Epidermal melanocyte (primary cell): ENCODE data around the gene PDE9A.
"Not testable (repeated sequence)": the region's sequence is repeated elsewhere in the genome, so short reads cannot be mapped to it uniquely, and the experiment has no call there.

ENCODE experiments used
- DNase-seq: peaks from one replicate; pipeline ENCODE4 v3.0.0; 2011; ENCODE audit warnings: low spot score; ENCODE audit not compliant: insufficient read length

Gene PDE9A

DNA sequence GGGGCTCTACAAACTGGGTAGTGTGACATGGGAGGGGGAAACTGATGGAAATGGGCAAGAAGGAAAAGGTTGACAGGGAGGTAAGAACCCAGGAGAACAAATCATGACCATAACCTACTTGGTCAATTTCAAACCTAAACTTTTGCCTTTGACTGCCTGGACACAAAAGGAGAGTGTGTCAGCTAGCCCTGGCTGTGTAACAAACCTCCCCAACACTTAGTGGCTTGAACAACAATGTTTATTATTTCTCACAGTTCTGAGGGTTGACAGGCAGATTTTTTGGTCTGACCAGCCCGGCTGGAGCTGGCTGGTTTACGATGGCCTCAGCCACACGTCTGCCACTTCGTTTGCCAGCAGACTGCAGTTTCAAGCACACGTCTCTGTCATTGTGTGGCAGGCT, 133.5 kb downstream of the PDE9A start:
- DNase-seq, result no peak

DNA sequence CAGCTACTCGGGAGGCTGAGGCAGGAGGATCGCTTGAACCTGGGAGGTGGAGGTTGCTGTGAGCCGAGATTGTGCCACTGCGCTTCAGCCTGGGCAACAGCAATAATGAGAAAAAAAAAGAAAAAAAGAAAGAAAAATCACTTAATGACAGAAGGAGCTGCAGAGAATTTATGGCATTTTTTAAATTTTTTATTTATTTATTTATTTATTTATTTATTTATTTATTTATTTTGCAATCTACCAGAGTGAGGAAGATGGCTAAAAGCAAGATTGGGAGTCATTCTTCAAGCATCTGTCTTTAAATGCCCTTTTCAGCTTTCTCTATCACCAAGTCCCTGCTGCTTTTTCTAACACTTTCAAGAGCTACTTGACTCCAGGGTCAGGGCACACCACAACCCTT, 134.2 kb downstream of the PDE9A start:
- DNase-seq, result peak; percentile 13

DNA sequence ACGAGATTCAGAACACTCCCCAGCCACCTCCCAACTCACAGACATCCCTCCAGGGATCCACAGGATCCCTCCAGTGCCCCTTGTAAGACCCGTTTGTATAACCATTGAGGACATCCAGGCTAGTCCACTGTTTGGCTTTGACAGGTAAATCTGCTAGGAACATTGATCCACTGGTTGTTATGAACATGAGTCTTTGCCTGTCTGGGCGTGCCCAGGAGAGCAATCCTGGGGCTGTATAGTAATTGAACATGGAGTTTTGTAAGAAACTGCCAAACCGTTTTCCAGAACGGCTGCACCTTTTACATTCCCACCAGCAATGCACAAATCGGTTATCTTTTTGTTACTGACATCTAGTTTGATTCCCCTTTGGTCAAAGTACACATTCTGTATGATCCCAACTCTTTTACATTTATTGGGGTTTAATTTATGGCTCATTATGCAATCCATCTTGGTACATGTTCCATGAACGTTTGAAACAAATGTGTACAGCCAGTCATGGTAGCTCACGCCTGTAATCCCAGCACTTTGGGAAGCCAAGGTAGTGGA, 137.2 kb downstream of the PDE9A start:
- DNase-seq, result no peak

DNA sequence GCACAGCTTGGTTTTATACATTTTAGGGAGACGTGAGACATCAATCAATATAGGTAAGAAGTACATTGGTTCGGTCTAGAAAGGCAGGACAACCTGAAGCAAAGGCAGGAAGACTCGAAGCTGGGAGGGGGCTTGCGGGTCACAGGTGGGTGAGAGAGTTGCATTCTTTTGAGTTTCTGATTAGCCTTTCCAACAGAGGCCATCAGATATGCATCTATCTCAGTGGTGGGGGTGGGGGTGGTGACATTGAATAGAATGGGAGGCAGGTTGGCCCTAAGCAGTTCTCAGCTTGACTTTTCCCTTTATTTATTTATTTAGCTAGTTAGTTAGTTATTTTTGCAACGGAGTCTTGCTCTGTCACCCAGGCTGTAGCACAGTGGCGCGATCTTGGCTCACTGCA, 140.4 kb downstream of the PDE9A start:
- DNase-seq, result no peak

DNA sequence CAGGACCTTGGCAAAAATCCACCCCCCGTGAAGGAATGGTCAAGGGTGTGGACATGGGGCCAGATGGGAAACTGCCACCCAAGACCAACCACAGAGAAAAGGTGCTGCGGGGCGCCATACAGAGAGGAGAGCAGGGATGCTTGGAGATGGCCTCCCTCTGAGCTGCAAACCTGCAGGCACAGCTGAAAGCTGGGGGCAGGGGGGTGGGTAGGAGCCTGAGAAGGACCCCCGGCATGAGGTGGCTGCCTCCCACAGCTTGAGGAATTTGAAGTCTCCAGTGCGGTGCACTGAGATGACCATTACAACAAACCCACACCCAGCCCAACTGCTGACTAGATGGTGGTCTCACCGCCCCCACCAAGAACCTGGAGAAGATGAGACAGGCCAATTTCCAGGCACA, 141.1 kb downstream of the PDE9A start:
- no peak for DNase-seq

DNA sequence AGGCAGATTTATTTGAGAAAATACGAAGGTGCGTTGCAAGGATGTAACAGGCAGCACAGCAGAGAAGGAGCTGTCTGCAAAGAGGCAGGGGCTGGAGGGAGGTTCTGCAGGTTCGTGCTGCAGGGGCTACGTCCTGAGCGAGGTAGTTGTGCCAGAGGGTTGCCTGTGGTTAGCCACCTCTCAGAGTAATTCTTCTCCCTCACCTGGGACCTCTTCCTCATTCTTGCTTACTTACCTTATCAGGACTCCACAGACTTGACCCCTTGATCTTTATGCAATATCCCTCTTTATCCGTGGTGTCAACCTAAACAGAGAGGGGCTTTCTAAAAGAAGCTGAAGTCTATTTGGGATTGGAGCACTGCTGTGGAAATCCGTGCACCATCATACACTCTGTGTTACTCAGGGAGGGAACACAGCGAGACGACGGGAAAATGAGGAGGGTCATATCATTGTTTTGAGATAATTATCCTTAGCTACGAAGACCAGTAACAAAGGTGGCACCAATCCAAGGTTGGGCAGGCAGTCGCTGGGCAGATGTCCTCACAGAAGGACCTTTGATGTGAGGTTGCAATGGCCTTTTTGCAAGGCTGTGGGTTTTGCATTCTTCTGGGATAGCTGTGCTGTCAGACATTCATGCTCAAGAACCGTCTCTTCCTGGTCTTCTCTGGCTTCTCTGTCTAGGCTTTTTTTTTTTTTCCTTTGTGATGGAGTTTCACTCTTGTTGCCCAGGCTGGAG, 143.1 kb downstream of the PDE9A start:
- no peak for DNase-seq

DNA sequence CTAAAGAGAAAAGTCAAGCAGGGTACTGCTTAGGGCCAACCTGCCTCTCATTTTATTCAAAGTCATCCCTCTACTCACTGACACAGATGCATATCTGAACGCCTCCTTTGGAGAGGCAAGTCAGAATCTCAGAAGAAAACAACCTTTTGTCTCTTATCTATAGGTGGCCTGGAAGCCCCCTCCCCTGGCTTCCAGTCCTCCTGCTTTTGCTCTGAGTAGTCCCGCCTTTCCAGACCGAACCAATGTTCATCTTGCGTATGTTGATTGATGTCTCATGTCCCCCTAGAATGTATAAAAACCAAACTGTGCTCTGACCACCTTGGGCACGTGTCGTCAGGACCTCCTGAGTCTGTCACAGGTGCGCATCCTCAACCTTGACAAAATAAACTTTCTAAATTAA, 144.1 kb downstream of the PDE9A start:
- no peak for DNase-seq

DNA sequence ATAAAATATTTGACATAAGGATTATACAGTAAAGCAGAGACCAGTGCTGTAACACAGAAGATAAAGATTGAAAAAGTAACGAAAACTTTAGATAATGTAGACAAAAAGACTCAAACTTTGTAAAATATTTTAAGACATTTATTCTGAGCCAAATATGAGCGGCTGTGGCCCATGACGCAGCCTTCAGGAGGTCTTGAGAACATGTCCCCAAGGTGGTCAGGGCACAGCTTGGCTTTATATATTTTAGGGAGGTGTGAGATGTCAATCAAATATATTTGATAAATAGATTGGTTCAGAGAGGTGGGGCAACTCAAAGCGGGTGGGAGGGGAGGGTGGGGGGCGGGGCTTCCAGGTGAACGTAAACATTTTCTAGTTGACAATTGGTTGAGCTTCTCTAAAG, 144.7 kb downstream of the PDE9A start:
- DNase-seq, result no peak

DNA sequence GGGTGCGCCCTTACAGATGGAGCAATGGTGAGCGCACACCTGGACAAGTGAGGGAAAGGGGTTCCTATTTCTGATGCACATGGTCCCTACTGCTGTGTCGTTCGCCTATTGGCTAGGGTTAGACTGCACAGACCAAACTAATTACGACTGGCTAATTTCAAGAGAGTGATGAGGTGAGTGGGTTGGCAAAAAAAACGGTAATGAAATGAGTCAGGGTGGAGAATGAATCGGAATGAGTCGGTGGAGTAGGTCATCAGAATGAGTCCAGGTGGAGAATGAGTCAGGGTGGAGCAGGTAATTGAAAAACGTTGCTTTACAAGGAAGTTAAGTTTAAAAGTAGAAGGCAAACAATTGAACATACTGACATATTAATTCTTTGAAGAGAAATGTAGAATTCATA, 146.1 kb downstream of the PDE9A start:
- no peak for DNase-seq

DNA sequence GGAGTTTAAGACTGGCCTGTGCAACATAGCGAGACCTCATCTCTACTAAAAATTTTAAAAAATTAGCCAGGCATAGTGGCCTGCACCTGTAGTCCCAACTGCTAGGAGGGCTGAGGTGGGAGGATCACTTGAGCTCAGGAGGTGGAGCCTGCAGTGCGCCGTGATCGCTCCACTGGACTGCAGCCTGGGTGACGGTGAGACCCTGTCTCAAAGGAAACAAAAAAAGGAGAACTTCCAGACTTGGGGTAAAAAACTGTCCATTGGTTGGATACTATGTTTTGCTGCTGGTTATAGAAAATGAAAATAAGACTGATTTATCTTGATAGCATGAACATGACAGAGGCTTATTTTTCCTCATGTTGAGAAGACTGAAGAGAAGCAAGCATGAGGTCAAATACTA, 146.5 kb downstream of the PDE9A start:
- no peak for DNase-seq

DNA sequence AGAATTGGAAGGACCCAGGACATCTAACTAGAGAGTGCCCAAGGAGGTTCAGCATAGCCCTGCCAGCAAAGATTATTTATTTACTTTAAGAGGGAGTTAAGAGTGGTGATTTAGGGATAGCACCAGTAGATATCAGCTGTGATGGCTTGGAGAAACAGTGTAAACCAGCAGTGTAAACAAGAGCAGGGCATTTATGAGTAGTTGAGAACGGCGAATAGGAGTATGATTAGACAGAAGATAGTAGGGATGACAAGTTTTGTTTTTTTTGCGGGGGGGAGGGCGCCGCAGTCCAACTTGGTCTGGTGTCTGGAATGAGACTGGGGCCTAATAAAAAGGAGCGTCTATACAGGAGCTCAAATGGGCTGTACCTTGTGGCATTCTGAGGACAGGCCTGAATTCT, 148.2 kb downstream of the PDE9A start:
- not testable (repeated sequence) for DNase-seq

DNA sequence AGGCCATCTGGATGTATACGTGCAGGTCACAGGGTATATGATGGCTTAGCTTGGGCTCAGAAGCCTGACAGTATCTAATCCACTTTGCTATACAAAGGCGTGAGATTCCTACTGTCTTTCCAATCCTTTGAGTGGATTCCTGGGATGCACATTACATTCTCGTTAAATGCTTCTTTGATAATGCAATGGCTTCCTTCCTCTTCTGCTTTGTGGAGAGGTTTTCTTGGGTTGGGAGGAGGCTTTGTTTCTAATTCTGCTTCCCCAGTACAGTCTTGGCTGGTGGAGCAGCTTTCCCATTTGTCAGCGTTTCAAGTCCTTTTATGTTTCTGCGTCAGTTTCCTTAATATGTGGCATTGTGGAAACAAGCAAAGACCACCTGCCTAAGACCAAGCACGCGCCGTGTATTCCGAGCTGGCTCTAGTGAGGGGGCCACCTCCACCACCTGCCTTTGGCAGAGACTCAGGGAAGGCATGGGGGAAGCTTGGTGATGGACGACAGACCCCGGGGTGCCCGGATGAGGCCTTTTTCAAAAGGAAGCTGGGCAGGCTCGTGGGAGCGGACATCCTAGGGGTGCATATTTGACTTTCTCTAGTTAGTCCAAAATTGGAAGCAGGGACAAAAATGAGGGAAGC, 153.2 kb downstream of the PDE9A start:
- no peak for DNase-seq

DNA sequence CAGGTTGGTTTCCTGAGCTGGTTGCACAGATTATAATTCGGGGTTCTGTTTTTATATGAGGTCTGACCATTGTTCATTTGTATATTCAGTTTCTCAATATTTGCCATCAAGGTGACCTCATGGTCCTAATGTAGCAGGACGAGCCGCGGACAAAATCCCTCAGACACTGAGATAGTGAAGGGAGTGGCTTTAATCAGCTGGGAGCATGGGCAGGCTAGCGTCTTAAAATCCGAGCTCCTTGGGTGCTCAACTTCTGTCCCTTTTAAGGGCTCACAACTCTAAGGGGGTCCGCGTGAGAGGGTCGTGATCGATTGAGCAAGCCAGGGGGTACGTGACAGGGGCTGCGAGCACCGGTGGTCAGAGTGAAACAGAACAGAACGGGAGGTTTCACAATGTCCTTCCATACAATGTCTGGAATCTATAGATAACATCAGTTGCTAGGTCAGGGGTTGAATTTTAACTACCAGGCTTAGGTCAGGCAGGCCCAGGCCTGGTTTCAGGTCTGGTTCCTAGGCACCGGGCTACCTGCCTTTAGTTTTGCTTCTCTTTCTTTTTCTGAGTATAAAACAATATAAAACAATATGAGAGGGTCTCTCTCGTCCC, 154.0 kb downstream of the PDE9A start:
- not testable (repeated sequence) for DNase-seq

DNA sequence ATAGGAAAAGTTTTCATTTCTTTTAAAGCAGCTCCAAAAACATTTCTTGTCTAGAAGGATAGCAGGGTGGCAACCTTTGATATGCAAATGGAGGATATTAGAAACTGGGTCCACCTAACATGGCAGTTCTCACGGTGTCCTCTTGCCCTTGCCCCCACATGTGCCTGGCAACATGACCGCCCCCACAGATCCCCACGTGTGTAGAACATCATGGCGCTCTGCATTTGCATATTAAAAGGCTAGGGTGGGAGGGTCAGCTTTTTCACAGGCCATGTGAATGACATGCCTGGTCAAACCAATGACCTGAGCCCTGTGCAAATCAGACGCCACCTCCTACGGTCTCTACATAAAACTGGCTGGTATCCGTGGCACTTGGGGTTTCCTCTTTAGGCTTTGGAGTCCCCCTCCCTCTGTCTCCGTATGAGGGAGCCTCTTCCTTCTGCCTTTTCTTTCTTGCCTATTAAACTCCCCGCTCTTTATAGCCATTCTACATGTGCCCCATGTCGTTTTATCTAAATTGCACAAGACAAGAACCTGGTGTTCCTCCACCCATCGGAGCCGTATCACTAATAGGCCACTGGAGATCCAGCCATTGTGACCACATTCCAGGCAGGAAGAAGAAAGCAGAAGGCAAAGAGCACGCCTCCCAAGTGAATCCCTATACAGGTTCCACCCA, 154.7 kb downstream of the PDE9A start:
- DNase-seq, result no peak

DNA sequence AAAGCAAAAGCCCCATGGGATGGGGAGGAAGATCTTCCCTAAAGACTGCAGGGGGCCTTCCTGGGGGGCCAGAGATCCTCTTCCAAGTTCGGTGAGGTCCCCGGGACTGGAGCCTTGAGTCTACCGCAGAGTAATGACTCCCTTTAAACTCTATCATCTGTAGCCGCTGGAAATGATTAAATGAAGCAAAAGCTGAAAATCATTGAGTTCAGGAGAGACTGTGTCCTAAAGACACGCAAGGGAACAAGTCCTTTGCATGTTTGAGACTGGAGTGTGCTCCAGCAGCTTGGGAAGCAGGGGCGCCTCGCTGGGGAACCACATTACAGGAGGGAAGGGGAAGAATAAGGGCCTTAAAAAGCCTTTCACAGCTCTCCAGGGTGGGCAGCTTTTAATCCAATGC, 155.8 kb downstream of the PDE9A start:
- no peak for DNase-seq

DNA sequence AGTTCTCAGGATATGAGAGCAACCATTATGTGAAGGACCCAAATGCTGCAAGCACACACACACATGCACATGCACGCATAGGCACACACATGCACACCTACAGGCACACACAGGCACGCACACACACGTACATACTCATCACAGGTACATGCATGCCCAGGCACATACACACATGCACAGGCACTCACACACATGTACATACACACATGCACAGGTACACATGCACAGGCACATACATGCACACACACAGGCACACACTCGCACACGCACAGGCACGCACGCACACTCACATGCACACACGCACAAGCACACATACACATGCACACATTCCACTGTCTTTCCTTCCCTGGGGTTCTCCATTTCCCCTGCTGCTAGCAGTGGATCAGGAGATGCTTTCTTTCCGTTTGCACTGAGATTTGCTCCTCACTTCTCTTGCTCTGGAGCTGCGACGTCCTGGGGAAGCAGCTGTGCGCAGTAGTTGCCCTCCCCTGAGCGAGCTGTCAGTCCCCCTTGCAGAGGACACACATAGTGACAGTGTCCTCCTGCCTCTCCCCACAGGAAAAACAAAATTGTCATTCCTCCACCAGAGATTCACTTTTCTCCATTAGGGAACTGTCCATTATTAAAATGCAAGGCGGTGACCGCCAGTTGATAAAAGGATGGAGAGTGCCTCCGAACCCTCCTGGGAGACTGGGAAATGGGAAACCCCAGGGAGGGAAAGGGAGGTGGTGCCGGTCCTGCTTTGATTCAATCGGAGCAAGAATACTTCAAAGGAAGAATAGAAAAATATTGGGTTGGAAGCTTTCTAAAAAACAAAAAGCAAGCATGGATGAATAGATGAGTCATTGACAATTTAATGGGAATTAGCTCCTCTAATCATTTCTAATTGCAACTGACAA, 156.4 kb downstream of the PDE9A start:
- DNase-seq, result no peak

DNA sequence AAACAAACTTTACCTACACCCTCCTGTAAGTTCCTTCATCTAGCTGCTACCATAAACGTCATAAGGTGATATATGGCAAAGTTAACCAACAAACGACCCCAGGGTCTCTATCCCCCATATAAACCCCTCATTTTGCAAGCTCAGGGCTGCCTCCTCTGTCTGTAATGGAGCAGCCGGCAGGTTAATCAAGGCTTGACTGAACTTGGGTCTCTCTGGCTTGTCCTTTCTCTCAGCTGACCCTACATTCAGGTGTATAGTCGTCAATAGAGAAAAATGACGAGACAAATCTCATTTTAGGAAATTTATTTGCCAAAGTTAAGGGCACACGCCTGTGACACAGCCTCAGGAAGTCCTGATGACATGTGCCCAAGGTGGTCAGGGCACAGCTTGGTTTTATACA, 158.5 kb downstream of the PDE9A start:
- no peak for DNase-seq

DNA sequence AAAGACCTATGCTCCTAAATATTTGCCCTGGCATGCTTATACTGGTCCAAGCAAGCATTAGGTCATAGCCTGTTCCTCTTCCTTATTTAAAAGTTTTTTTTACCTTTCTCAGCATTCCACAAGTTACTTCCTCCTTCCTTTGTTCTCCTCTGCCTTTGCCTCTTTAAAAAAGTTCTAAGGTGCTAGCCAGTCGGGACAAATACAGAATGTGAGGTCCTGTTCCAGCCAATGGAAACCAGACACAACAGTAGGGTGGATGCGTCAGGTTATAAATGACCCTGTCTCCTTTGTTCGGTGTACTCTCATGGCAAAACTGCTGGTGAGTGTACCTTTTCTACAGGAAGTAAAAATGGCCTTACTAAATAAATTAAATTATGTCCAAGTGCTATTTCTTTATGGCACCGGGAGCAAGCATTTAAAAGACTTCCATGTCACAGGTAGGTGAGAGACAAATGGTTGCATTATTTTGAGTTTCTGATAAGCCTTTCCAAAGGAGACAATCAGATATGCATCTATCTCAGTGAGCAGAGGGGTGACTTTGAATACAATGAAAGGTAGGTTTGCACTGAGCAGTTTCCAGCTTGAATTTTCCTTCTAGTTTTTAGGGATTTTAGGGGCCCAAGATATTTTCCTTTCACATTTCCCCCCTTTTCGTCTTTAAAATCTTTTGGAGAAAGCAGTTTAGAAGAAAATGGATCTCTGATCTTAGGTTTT, 159.3 kb downstream of the PDE9A start:
- not testable (repeated sequence) for DNase-seq

DNA sequence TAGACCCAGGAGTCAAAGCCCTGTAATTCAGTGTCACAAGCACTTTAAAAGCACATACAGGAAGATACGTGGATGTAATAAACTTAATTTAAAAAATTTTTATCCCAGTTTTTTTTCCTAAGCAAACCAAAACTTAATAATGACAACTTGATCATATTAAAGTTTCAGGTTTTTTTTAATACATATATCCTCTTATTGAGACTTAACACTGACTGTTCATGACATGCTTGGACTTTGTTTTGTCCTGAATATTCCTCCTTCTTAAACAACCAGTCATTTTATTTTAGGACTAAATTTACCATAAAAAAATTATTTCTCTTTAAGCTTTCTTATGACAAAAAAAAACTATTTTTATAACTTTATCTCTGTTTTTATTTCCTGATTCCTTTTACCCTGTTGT, 161.8 kb downstream of the PDE9A start:
- DNase-seq, result no peak

DNA sequence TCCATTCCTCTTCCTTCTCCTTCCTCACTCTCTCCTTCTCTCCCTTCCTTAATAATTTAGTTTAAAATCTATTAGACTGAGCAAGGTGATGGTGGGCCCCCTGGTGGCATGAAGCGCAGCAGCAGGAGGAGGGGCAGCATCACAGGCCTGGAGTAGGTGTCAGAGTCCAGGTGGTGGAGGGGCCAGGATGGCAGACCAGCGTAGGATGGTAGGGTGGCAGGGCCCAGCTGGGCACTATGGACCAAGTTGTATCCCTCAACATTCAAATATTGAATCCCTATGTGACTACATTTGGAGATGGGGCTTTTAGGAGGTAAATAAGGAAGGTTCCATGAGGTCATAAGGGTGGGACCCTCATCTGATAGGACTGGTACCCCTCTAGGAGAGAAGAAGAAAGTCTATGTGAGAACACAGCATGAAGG, 164.9 kb downstream of the PDE9A start:
- DNase-seq, result peak; percentile 30
